Neutrophil (primary cell): Measurements from ENCODE around the gene BANP.
"Not testable (repeated sequence)": the region's sequence is repeated elsewhere in the genome, so short reads cannot be mapped to it uniquely, and the experiment has no call there.

Experiments used
- H3K27ac ChIP-seq: fragments of 200-600 bp; sonication (generic); 2 replicates; pipeline ENCODE4 v1.5.1; 2016; ENCODE audit warnings: mild to moderate bottlenecking, moderate library complexity
- H3K27me3 ChIP-seq: fragments of 200-600 bp; sonication (generic); 2 replicates; pipeline ENCODE4 v1.6.0; 2016; ENCODE audit warnings: mild to moderate bottlenecking
- H3K36me3 ChIP-seq: fragments of 200-600 bp; sonication (generic); 2 replicates; pipeline ENCODE4 v1.5.1; 2017
- H3K4me1 ChIP-seq, 2 experiments: fragments of 200-600 bp in 1 of 2; sonication (generic) in 1 of 2; 1 replicate in 1 of 2; 2 replicates in 1 of 2; pipeline versions ENCODE4 v1.5.1 to v1.6.1; 2013 to 2016; ENCODE audit warnings: low read depth in 1 of 2, low read length in 1 of 2, mild to moderate bottlenecking in 1 of 2, moderate library complexity in 1 of 2; ENCODE audit not compliant: control insufficient read depth in 1 of 2, insufficient read depth in 1 of 2
- H3K4me3 ChIP-seq, 2 experiments: fragments of 200-600 bp in 1 of 2; sonication (generic) in 1 of 2; 1 replicate in 1 of 2; 2 replicates in 1 of 2; pipeline ENCODE4 v1.5.1; 2013 to 2016; ENCODE audit warnings: low read depth in 1 of 2, low read length in 1 of 2, mild to moderate bottlenecking in 1 of 2, moderate library complexity in 1 of 2
- H3K9me3 ChIP-seq: fragments of 200-600 bp; sonication (generic); 2 replicates; pipeline ENCODE4 v1.5.1; 2016
- CTCF ChIP-seq: fragments of 200-600 bp; sonication (generic); IDR thresholded peaks from 2 replicates; pipeline ENCODE4 v1.5.1; 2016; ENCODE audit warnings: antibody characterized with exemption

BANP gene

GRCh38 chr16:88120812-88121211 is 169.6 kb downstream of the BANP start:
- no peaks in the 10 kb centered on the region for H3K27me3 ChIP-seq
- no peaks in the 10 kb centered on the region for H3K36me3 ChIP-seq
- no peaks in the 10 kb centered on the region for H3K9me3 ChIP-seq
- no peak for TF ChIP-seq CTCF
- H3K4me1 ChIP-seq, result no peaks in the 10 kb centered on the region
- H3K27ac ChIP-seq, result no peak overlapping the region
- H3K4me3 ChIP-seq, result no peak overlapping the region

- not testable (repeated sequence) for H3K4me3 ChIP-seq, H3K9me3 ChIP-seq, H3K27me3 ChIP-seq, H3K27ac ChIP-seq, H3K36me3 ChIP-seq, H3K4me1 ChIP-seq
These were observed 170.2 kb downstream of the BANP start for GRCh38 chr16:88121391-88121790.

GRCh38 chr16:88121886-88122580 is 170.8 kb downstream of the BANP start:
- H3K9me3 ChIP-seq, result no peaks in the 10 kb centered on the region
- no peak overlapping the region for H3K27ac ChIP-seq
- no peaks in the 10 kb centered on the region for H3K36me3 ChIP-seq
- no peaks in the 10 kb centered on the region for H3K27me3 ChIP-seq
- H3K4me1 ChIP-seq, result no peaks in the 10 kb centered on the region
- H3K4me3 ChIP-seq, result no peak overlapping the region
- TF ChIP-seq CTCF, result no peak
